Endothelial cell of umbilical vein (primary cell): Measurements from ENCODE around the gene DRAM1.
A peak's percentile ranks its signal among the peaks of the same experiment; 100 is the strongest.

ENCODE experiments used
- EZH2 ChIP-seq: IDR thresholded peaks from 2 replicates; pipeline ENCODE4 v1.6.1; 2012; ENCODE audit warnings: borderline replicate concordance, low read depth, mild to moderate bottlenecking, moderate library complexity, low read length, inconsistent platforms; ENCODE audit not compliant: severe bottlenecking
- GATA2 ChIP-seq: IDR thresholded peaks from 2 replicates; pipeline ENCODE4 v1.7.0; 2011; ENCODE audit warnings: low read depth, mild to moderate bottlenecking, moderate library complexity, mixed read lengths, low read length; ENCODE audit not compliant: insufficient read length, insufficient read depth
- MYC ChIP-seq: IDR thresholded peaks from one replicate; pipeline ENCODE4 v1.6.1; 2011; ENCODE audit warnings: mild to moderate bottlenecking, low read depth, low read length
- POLR2A ChIP-seq: IDR thresholded peaks from 2 replicates; pipeline ENCODE4 v1.6.1; 2012; ENCODE audit warnings: low read depth, mild to moderate bottlenecking, control low read depth, low read length
- POLR2AphosphoS5 ChIP-seq: IDR thresholded peaks from 2 replicates; pipeline ENCODE4 v1.6.1; 2012; ENCODE audit warnings: low read depth, mild to moderate bottlenecking, control low read depth, low read length, moderate library complexity; ENCODE audit not compliant: insufficient read depth
- TF ChIP-seq, protein P1 (sequence below), 2 donors: IDR thresholded peaks; 1 replicate in 1 of 2; 2 replicates in 1 of 2; pipeline ENCODE4 v1.5.1; 2011; ENCODE audit warnings: low read length in 2 of 2, mild to moderate bottlenecking in 2 of 2, moderate library complexity in 2 of 2, control low read depth in 1 of 2, inconsistent platforms in 1 of 2, low read depth in 1 of 2; ENCODE audit not compliant: insufficient read depth in 1 of 2; ENCODE audit errors: extremely low read depth in 1 of 2

DNA sequence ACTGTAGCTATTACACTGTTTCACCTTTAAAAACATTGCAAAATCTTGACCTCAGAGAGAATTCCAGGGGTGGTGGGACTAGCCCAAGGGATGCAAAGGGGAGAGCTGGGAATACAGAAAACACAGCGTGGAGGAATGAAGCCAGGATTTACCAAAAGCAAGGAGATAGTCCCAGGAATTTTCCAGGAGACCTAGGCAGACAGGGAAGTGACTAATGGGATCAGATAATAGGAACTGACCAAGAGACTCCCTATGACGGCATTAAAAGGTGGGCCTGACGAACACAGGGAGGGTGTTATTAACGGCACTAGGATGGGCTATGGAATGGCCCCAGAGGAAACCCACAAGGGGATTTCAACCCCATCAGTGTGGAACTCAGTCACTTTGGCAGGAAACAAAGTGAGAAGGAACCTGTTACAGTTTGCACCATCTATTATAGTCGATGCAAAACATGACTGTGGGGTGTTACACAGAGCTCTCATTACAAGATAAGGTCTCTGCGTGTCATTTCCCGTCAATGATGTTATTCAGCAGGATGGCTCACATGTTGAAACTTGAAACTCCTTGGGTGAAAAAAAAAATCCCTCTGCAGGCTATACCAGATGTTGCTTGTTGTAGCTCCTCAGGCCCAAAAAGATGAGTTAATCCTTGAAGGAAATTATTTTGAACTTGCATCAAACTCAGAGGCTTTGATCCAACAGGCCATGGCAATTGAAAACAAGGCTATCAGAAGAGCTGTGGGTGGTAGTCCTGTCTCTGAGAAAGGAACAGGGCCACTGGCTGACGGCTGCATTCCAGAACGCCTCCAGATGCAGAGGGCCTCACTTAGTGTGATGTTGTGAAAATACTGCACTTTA is 58.7 kb downstream of the DRAM1 start:
- TF ChIP-seq, protein P1, sequence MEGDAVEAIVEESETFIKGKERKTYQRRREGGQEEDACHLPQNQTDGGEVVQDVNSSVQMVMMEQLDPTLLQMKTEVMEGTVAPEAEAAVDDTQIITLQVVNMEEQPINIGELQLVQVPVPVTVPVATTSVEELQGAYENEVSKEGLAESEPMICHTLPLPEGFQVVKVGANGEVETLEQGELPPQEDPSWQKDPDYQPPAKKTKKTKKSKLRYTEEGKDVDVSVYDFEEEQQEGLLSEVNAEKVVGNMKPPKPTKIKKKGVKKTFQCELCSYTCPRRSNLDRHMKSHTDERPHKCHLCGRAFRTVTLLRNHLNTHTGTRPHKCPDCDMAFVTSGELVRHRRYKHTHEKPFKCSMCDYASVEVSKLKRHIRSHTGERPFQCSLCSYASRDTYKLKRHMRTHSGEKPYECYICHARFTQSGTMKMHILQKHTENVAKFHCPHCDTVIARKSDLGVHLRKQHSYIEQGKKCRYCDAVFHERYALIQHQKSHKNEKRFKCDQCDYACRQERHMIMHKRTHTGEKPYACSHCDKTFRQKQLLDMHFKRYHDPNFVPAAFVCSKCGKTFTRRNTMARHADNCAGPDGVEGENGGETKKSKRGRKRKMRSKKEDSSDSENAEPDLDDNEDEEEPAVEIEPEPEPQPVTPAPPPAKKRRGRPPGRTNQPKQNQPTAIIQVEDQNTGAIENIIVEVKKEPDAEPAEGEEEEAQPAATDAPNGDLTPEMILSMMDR (IDR thresholded peaks at IDR 0.05; ENCODE audit: extremely low read depth in 1 of 2, insufficient read depth in 1 of 2, low read depth in 1 of 2, low read length in 2 of 2) = no peak
- TF ChIP-seq GATA2 (peak; percentile 83), POLR2AphosphoS5 (no peak), POLR2A (no peak), MYC (no peak), EZH2 (no peak)
